Psoas muscle (tissue), 8 donors: ENCODE data around the gene SYNGR1. TPM values are rescaled to one million over a fixed set of nuclear protein-coding genes. Genes with fewer than 3 reads are reported as not detected.

Experiments
- ATAC-seq, 4 donors: fragments of 200-7000 bp; cut with Tn5 transposase; one replicate each; pipeline ENCODE4 v1.9.1; 2020; ENCODE audit warnings: moderate library complexity in 3 of 4, mild to moderate bottlenecking in 2 of 4
- DNase-seq, 2 donors: peaks; one replicate each; pipeline ENCODE4 v3.0.0-alpha.2; 2020
- H3K27ac ChIP-seq: fragments of 200-600 bp; one replicate; pipeline ENCODE4 v1.8.0; 2022
- H3K27me3 ChIP-seq, 3 donors: fragments of 200-600 bp in 1 of 3; one replicate each; pipeline versions ENCODE4 v1.6.1 to v1.8.0; 2013 to 2022; ENCODE audit warnings: low read length in 2 of 3, mild to moderate bottlenecking in 2 of 3, moderate library complexity in 1 of 3; ENCODE audit not compliant: insufficient read depth in 3 of 3
- H3K36me3 ChIP-seq, 2 donors: fragments of 200-600 bp in 1 of 2; one replicate each; pipeline versions ENCODE4 v1.6.1 to v1.8.0; 2013 to 2022; ENCODE audit warnings: low read depth in 1 of 2, mild to moderate bottlenecking in 1 of 2, moderate library complexity in 1 of 2; ENCODE audit not compliant: insufficient read depth in 1 of 2
- H3K4me1 ChIP-seq: fragments of 200-600 bp; one replicate; pipeline ENCODE4 v1.8.0; 2022
- H3K4me3 ChIP-seq: fragments of 200-600 bp; one replicate; pipeline ENCODE4 v1.8.0; 2022; ENCODE audit warnings: mild to moderate bottlenecking
- H3K9me3 ChIP-seq: fragments of 200-600 bp; one replicate; pipeline ENCODE4 v1.8.0; 2022
- WGBS, 3 donors: extraction: QIAGEN DNeasy Blood & Tissue Kit; methylation state at CpG; one replicate each; pipeline versions ENCODE4 v1.1.6 to v1.1.7; 2013; 5-methylcytosine and 5-hydroxymethylcytosine counted together
- intact Hi-C, 2 donors: fragments of 100-400 bp; cut with DNase I; formaldehyde crosslinking; loops; one replicate each; pipeline versions ENCODE4 v1.11.0 to v1.14.2; 2022
- polyA plus RNA-seq, 3 donors: library from polyadenylated mRNA; stranded (reverse); fragments of 200-250 nt; gene quantifications; one replicate each; pipeline ENCODE4 v1.2.3, GENCODE V29; 2013
- total RNA-seq, 4 donors: library from RNA; stranded (reverse); fragmentation: NEBNext Ultra II Directional in 2 of 4; extraction: Animal tissue kit (Norgen Biotek cat#: 25700) in 2 of 4; gene quantifications; one replicate each; pipeline versions ENCODE4 v1.2.1 to v1.2.4, GENCODE V29; 2021 to 2023
- TF ChIP-seq, protein P1 (sequence below): fragments of 200-600 bp; IDR thresholded peaks from one replicate; pipeline ENCODE4 v1.8.0; 2022; ENCODE audit warnings: antibody characterized with exemption
- donor health status: healthy with polysubstance abuse.
- donor health status: DM: no; HTN: no; CAD: no; lungs with moderate emphysema.
- donor health status: Bipolar disorder and iron deficiency.
- donor health status: healthy.
- donor health status: DM: yes; HTN: yes; CAD: no.
- donor health status: DM: no; HTN: no; CAD: no.
- donor health status: DM: no; HTN: no; CAD: no.
- donor health status: DM: yes; HTN: yes; CAD: no.

The SYNGR1 gene
- total and polyA plus RNA-seq, 7 donors, result 15.3 to 39.9 (median 20.4) TPM

DNA sequence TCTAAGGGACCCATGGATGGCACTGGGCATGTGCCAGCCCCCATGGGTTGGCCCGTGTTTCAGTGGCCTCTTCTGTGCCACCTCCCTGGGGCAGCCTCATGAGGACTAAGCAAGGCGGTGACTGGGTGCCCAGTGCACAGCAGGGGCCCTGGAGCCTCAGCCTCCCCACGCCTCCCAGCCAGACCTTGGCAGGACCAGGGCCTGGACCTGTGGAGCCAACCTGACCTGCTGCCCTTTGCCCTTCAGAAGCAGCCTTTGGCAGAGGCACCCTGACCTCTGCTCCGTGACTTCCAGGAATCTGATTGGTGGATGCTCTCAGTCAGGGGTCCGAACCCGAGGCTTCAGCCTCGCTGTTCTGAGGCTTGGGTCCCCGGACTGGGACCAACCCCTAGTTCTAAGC is 25.0 kb downstream of the SYNGR1 start:
- Histone ChIP-seq H3K4me3 (no peak overlapping the region), H3K9me3 (no peaks in the 10 kb centered on the region), H3K4me1 (no peaks in the 10 kb centered on the region), H3K27ac (no peak overlapping the region), H3K36me3 (peaks cover 3 to 20% of the 10 kb centered on the region in 2 donors), H3K27me3 (no peaks in the 10 kb centered on the region)
- TF ChIP-seq, protein P1, sequence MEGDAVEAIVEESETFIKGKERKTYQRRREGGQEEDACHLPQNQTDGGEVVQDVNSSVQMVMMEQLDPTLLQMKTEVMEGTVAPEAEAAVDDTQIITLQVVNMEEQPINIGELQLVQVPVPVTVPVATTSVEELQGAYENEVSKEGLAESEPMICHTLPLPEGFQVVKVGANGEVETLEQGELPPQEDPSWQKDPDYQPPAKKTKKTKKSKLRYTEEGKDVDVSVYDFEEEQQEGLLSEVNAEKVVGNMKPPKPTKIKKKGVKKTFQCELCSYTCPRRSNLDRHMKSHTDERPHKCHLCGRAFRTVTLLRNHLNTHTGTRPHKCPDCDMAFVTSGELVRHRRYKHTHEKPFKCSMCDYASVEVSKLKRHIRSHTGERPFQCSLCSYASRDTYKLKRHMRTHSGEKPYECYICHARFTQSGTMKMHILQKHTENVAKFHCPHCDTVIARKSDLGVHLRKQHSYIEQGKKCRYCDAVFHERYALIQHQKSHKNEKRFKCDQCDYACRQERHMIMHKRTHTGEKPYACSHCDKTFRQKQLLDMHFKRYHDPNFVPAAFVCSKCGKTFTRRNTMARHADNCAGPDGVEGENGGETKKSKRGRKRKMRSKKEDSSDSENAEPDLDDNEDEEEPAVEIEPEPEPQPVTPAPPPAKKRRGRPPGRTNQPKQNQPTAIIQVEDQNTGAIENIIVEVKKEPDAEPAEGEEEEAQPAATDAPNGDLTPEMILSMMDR, result no peak
- ATAC-seq, result no peak
- intact Hi-C loops, result no loop called here
- whole genome bisulfite sequencing, 3 donors, result 89 to 96% (median 90%) methylated on average over 8 of the region's 8 CpGs
- no peak for DNase-seq

DNA sequence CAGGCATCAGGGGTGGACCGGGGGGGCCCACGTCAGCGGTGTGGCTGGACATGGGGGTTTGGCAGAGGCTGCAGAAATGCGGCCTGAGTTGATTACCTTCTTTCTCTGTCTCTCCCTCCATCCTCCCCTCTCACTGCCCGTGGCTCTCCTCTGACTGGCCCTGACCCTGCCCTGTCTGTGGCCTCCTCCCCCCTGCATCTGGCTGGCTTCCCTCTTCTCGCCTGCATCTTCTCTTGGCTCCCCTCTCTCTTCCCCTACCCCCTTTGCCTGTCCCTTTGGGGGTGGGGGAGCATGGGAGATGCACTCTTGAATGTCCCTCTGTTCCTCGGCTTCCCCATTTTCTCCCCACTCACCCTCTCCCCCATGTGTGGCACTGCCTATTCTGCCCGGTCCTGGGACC is 25.9 kb downstream of the SYNGR1 start:
- ATAC-seq, result no peak
- peaks cover 3 to 20% of the 10 kb centered on the region in 2 donors for H3K36me3 ChIP-seq
- TF ChIP-seq, protein P1, result no peak
- no peak overlapping the region for H3K27ac ChIP-seq
- intact Hi-C loops, result no loop called here
- H3K9me3 ChIP-seq, result no peaks in the 10 kb centered on the region
- no peaks in the 10 kb centered on the region for H3K27me3 ChIP-seq
- DNase-seq, result no peak
- H3K4me1 ChIP-seq, result no peaks in the 10 kb centered on the region
- WGBS, 3 donors, result 72 to 81% (median 74%) methylated on average over 7 to 8 of the region's 8 CpGs
- H3K4me3 ChIP-seq, result no peak overlapping the region

DNA sequence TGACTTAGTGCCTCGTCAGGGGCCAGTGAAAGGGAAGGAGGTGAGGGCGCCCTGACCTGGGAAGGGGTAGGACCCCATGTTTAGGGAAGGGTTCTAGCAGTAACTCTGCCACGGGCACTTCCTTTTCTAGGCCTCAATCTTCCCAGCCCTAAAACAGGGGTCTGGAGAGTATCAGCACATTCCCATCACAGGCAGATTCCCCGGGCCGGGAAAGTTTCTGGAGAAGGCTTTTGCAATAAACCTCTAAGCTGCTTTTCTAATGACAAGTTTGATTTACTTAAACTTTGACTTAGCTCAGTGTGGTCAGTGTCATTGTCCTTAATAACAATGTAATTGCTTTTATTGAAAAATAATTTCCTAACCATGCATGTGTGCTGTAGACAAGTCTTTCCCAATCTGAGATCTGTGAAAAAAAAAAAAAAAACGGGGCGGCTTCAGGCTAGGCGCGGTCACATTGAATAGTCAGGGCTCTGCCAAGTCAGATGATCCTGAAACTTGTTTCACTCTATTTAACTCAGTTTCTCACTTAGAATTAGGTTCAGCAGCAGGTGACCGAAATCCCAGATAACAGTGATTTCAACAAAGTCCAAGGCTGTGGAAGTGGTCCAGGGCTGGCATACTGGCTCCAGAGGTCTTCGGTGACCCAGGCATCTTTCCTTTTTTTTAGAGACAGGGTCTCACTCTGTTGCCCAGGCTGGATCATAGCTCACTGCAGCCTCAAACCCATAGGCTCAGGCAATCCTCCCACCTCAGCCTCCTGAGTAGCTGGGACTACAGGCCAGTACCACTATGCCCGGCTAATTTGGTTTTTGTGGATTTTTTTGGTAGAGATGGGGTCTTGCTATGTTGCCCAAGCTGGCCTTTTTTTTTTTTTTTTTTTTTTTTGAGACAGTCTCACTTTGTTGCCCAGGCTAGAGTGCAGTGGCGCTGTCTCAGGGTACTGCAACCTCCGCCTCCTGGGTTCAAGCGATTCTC is 30.3 kb downstream of the SYNGR1 start:
- DNase-seq, result no peak
- Histone ChIP-seq H3K27me3 (peaks cover 0 to 2% (median 0%) of the 10 kb centered on the region in 3 donors), H3K9me3 (no peaks in the 10 kb centered on the region), H3K27ac (no peak overlapping the region), H3K4me3 (no peak overlapping the region), H3K4me1 (no peaks in the 10 kb centered on the region), H3K36me3 (peaks cover 0 to 20% of the 10 kb centered on the region in 2 donors)
- intact Hi-C loops, result no loop called here
- ATAC-seq, result no peak
- 90 to 92% (median 91%) methylated on average over 15 of the region's 15 CpGs for WGBS, 3 donors
- TF ChIP-seq, protein P1, result no peak

DNA sequence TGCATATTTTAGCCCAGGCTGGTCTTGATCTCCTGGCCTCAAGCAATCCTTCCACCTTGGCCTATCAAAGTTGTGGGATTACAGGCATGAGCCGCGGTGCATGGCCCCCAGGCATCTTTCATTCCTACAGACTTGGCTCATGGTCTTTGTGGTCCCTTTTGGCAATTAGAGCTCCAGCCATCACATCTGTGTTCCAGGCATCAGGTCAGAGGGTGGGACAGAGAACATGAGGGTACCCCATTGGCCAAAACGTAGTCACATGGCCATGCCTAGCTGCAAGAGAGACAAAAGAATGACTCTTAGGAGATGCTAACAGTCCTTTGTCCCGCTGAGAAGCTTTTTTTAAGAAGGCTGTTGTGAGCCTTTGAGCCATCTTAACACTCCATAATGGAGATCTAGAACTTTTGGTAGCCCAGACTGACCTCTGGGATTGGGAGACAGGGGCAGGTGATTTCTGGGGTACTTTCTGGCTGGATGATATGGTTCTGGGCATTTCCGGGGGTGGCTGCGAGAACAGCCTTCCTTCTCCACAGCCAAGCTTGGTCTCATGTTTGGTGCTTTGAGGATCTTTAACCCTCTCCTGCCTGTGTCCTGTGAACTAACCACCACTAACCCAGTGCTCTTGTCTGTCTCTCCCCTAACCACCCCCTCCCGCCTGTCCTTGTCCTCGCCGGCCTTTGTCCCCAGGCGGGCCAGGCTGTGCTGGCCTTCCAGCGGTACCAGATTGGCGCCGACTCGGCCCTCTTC is 31.4 kb downstream of the SYNGR1 start:
- no peaks in the 10 kb centered on the region for H3K9me3 ChIP-seq
- WGBS, 3 donors, result 78 to 85% (median 79%) methylated on average over 14 of the region's 14 CpGs
- peaks cover 0 to 20% of the 10 kb centered on the region in 2 donors for H3K36me3 ChIP-seq
- intact Hi-C loops, result no loop called here
- TF ChIP-seq, protein P1, result no peak
- no peaks in the 10 kb centered on the region for H3K4me1 ChIP-seq
- no peak overlapping the region for H3K27ac ChIP-seq
- H3K27me3 ChIP-seq, result peaks cover 0 to 7% (median 0%) of the 10 kb centered on the region in 3 donors
- H3K4me3 ChIP-seq, result no peak overlapping the region
- ATAC-seq (peak in 1 of 4 donors; percentile 2), DNase-seq (no peak)
